HG02759 (cell line): ENCODE results near the gene BIRC7.
"Not testable (repeated sequence)": the region's sequence is repeated elsewhere in the genome, so short reads cannot be mapped to it uniquely, and the experiment has no call there.

Experiments used
- ATAC-seq: cut with Tn5 transposase; IDR thresholded peaks from one replicate; pipeline ENCODE4 v1.9.1; 2021; ENCODE audit warnings: mild to moderate bottlenecking, moderate library complexity; ENCODE audit not compliant: unreplicated experiment

The BIRC7 gene

GRCh38 chr20:63244468-63244867, 8.8 kb downstream of the BIRC7 start:
- no peak for ATAC-seq

GRCh38 chr20:63246490-63247288, 11.0 kb downstream of the BIRC7 start:
- ATAC-seq = no peak

DNA sequence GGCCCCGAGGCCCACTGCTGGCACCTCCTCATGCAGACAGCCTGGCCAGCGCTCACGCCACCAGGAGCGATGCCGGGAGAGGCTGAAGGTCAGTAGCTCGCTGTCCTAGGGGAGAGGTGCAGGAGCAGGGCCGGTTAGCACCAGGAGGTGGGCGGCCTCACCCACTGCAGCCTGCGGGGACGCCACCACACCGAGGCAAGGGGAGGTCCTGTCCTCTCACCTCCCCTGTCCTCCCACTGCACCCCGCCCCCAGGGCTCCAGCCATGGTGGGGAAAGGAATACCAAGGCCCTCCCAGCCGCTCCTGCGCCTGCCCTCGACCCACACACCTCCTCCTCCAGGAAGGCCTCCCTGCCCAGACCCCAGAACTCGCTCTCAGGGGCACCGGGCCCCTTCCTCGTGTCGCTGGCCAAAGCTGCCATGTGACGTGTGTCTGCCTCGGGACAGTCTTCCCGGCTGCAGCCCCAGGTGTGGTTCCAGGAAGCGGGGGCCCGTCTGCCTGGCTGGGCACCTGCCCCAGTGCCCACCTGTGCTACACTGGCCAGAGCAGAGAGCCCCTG, 12.0 kb downstream of the BIRC7 start:
- no peak for ATAC-seq

DNA sequence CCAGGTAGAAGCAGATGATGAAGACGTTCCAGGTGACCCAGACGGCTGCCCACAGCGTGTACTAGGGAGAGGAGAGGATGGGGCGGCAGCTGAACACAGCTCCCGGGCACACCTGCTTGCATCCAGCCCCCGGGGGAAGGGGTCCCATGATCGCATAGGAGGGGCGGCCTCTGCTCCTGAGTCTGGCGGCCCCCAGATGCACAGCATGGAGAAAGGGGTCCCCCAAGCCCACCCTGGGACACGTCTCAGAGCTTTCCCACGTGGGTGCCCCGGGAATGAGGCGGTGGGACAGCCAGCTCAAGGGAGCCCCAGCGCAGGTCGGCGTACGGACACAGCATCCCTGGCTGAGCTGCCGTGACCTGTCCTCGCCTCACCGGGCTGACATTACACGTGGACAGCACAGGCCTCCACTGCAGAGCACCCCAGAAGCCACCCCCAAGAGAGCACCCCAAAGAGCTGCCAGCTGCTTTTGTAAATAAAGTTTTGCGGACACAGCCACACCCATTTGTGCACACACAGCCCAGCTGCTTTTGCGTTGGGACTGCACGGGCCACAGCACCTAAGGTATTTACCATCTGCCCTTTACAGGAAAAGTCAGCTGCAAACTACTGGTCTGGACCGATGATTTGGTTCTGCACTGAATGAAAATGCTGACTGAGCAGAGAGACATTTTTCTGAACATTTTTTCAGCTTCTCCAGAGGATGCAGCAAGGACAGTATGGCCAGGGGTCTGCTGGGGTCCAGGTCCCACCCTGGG, 13.3 kb downstream of the BIRC7 start:
- no peak for ATAC-seq

DNA sequence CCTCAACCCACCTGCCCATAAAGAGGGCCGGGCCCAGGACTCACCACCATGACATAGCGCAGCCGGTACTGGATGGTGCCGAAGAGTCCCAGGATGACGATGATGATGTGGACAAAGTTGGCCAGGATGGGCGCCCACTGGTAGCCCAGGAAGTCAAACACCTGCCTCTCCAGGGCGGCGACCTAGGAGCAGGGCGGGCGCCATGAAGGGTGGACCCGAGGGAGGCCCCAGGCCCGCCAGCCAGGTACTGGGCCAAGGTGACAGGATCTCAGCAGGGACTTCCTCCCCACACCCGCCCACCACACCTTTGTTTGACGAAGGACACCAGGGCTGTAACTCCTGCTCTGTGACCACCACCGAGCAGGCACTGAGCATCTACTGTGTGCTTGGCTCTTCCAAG, 14.2 kb downstream of the BIRC7 start:
- ATAC-seq = no peak

- not testable (repeated sequence) for ATAC-seq
These were observed 15.6 kb downstream of the BIRC7 start for GRCh38 chr20:63251350-63251749.

DNA sequence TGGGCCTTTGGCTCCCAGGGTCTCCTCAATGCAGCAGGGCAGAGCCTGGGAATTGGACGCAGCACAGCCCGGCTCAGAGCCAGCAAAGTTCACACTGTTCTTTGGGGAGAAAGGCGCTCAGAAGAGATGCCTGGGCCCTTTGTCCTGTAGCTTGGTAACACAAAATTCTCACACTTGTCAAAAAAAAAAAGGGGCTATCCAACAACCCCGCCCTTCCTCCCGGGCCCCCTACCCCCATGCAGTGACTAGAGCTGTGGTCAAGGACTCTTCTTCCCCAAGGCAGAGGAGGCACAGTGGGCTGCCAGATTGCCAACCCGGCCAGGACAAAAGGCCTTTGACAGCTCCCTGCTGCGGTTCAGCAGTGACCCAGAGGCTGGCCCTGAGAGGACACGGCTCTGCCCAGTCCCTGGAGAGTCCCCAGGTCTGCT, 16.6 kb downstream of the BIRC7 start:
- ATAC-seq = no peak

- no peak for ATAC-seq
These were observed 17.3 kb downstream of the BIRC7 start for GRCh38 chr20:63253065-63253437.

- no peak for ATAC-seq
These were observed 17.9 kb downstream of the BIRC7 start for GRCh38 chr20:63253438-63254231.

DNA sequence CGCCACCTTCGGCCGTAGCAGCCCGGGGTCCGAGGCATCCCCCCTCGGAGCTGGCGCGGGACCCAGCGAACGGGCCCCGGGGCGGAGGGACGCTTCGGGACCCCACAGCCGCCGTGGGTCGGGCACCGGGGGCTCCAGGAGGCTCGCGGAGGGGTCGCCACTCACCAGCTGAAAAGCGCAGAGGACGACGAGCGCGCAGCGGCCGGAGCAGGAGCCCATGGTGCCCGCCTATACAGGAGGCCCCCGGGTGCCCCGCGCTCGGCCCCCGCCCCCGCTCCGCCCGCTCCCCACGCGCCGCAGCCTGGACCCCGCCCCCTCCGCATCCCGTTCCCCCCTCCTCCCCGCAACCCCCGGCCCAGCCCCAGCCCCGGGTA, 18.5 kb downstream of the BIRC7 start, which contains the start of gene NKAIN4:
NKAIN4 (minus strand) TSS at position 232 of the 374 bp plus-strand sequence; CDS start at position 219, 13 bp downstream.
- ATAC-seq = no peak

GRCh38 chr20:63254606-63255384, 19.1 kb downstream of the BIRC7 start:
- ATAC-seq = no peak

- ATAC-seq = no peak
These were observed 20.4 kb downstream of the BIRC7 start for GRCh38 chr20:63255931-63256704.

DNA sequence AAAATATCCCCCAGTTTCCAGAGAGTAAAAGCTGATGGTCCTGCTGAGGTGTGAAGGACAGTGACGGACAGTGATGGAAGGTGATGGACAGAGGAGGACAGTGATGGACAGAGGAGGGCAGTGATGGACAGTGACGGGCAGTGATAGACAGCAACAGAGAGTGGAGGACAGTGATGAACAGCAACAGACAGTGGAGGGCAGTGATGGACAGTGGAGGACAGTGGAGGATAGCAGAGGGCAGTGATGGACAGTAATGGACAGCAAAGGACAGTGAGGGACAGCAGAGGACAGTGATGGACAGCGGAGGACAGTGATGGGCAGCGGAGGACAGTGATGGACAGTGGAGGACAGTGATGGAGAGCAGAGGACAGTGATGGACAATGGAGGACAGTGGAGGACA, 21.2 kb downstream of the BIRC7 start:
- no peak for ATAC-seq

GRCh38 chr20:63257629-63258028, 21.9 kb downstream of the BIRC7 start:
- no peak for ATAC-seq

GRCh38 chr20:63258781-63259180, 23.1 kb downstream of the BIRC7 start:
- no peak for ATAC-seq

DNA sequence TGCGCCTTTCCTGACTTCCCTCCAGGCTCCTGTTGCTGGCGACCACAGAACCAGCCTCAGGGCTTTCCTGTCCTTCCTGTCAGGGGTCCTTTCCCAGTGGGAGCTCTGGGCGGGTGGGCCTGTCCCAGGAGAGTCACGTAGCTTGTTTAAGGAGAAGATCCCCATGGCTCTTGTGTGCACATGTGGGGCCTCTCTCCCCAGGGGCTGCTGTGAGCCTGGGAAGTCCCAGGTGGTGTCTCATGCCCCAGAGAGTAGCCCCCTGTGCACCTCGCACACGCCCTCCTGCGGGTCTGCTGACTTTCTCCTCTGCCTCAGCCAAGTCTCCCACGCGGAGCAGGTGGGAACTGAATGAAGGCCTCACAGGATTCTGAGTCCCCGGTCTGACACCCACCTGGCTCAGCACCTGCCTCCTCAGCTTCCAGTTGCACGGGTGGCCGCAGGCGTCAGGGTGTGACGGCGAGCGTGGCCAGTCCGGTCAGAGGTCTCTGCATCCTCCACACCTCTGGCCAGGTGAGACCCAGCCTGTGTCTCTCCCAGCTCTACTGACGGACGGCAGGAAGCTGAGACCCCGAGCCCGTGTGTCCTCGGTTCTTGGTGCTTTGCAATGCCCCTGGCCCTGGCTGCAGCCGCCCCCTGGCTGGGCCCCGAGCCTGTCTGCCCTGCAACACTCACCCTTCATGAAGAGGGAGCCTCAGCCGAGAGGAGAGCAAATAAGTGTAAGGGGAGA, 24.2 kb downstream of the BIRC7 start:
- ATAC-seq = no peak

DNA sequence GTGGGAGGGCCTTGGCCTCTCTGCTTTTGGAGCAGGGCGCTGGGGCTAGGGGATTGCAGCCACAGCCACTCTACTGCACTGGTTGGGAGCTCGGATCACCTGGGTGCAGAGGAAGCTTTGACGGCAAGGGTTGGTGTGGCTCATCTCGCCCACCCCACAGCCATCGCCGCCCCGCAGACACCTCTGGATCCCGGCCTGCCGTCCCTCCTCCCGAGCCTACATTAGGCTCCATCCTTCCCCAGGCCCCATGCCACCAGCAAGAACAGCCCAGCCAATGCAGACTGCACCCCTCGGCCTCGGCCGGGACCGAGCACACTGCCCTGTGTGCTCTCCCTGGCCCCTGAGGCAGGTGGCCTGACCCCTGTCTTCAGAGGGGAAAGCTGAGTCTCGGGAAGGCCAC, 24.8 kb downstream of the BIRC7 start:
- no peak for ATAC-seq

DNA sequence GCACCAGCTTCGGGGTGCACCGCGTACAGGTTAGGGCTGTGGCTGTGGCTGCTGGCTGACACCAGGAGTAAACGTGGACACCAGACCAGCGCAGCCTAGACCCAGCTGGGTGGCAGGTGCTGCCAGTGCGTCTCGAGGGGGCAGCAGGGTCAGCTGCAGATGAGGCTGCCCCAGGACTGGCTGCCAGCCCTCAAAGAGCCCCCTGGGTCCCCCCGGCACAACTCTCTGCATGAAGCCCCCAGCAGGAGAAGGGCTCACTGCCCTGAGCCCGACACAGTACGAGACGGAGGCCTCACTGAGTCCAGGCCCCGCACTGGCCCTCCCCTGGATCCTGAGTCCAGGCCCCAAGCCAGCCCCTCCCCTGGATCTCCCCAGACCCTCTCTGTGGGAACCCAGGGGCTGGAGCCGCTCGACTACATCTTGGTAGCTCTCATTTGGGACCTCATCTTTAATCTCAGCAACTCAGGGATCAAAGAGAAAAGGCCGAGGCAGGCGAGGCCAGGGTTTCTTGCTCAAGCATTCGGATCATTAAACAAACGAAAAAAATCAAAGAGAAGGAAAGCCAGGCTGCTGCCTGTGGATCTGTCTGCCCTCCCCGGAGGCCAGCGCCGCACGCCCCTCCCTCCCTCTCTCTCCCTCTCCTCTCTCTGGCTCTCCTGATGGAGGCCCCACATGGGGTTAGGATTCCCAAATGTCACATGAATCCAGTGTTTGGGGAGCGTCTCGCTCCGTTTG, 25.5 kb downstream of the BIRC7 start:
- ATAC-seq = no peak
